ENCODE measurements around the gene HPCAL1.
A peak's percentile ranks its signal among the peaks of the same experiment; 100 is the strongest.
"Not testable (repeated sequence)": the region's sequence is repeated elsewhere in the genome, so short reads cannot be mapped to it uniquely, and the experiment has no call there.

The HPCAL1 gene
- total RNA-seq = 45.7 to 94.4 (median 60.4) reads per million in 3 experiments

DNA sequence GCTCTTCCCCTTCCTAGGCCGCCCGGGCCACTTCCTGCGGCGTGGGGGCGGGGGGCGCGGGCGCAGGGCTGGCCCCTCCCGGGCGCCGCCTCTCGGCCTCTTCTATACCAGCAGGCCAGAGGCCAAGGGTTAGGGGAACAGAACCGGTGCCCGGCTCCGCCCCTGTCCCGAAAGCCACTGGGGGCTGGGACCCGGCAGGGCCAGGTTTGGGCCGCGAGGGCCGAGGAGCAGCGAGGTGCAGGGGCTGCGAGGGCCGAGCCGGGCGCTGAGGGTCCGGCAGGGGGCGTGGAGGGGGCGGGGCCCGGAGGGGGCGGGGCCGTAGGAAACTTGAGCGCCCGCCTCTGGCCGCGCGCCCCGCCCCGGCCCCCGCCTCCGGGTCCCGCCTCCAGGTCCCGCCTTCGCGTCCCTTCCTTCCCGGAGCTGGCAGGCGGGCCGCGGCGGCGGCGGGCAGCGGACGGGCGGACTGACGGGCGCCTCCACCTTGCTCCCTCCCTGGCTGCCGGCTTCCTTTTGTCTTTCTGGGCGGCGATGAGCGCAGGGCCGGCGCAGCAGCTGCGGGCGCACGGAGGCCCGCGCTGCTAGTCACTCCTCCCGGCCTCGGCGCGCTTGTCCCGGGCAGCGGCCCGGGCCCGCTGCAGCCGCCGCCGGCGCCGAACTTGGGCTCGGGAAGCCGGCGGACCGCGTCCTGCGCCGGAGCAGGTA is at the start of gene HPCAL1:
HPCAL1 (plus strand) TSS at position 426 of the 702 bp plus-strand sequence. CDS start 116,854 bp downstream, outside the sequence.
- peak; percentile 80 for DNase-seq

DNA sequence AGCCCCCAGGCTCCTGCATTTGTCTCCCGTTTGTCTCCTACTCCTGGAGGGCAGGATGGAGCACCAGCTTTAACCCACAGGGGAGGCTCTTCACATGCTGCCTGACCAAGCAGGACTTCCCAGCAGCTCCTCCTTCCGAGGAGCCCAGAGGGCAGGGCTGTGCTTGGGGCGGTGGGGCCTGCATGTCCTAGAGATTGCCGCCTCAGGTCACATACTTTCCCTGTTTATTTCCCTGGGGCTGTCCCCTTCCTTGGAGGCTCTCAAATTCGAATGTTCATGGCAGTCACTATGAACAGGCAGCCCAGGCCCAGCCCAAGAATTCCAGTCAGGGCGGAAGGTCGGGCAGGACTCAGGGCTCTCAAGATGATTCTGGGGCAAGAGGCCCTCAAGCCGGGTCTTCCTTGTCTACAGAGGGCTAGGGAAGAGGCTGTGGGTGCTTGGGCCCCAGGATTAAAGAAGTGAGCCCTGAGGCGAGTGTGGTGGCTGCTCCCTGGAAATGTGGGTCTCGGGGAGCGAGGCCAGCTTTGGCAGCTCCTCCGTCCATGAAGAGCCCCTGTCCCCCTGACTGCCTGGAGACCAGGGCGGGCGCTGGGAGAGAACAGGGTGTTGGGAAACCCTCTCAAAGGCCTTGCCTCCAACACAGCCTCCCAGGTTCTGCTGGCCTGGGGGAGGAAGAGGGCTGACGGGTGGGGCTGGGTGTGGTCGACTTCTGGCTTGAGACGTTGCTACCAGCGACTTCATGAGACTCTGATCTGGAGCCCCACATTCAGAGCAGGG is 48.9 kb upstream of the HPCAL1 start:
- DNase-seq = no peak

DNA sequence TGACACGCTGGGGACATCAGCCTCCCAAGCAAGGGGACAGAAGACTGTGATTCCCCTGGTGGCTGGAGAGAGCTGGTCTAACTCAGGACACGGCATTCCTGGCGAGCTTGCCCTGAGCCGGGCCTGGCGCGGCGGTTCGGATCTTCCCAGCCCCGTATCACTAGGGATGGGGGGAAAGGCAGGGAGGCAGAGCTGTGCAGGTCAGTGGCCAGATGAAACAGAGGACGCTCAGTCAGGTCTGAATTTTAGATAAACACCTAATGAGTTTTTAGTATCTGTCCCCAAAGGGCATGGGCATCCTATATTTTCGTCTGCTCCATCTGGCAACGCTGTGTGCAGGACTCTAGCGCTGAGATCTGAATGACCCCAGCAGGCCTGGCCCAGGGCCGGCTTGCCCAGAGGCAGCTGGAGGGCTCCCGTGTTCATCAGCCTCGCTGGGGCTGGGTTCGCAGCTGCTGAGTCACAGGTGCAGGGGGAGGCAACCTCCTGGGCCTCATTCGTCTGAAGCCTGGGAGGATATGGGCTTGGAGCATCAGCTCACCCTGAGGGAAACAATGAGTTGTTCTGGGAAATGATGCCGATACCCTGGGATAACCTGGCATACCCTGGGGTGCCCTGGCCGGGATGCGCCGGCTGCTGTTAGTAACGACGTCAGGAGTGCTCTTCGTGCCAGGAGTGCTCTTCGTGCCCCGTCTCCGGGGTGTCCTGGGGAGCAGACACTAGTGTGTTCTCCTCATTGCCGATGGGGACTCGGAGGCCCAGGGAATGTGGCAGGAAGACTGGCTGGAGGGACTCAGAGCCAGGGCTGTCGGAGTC is 48.1 kb upstream of the HPCAL1 start:
- DNase-seq = no peak

DNA sequence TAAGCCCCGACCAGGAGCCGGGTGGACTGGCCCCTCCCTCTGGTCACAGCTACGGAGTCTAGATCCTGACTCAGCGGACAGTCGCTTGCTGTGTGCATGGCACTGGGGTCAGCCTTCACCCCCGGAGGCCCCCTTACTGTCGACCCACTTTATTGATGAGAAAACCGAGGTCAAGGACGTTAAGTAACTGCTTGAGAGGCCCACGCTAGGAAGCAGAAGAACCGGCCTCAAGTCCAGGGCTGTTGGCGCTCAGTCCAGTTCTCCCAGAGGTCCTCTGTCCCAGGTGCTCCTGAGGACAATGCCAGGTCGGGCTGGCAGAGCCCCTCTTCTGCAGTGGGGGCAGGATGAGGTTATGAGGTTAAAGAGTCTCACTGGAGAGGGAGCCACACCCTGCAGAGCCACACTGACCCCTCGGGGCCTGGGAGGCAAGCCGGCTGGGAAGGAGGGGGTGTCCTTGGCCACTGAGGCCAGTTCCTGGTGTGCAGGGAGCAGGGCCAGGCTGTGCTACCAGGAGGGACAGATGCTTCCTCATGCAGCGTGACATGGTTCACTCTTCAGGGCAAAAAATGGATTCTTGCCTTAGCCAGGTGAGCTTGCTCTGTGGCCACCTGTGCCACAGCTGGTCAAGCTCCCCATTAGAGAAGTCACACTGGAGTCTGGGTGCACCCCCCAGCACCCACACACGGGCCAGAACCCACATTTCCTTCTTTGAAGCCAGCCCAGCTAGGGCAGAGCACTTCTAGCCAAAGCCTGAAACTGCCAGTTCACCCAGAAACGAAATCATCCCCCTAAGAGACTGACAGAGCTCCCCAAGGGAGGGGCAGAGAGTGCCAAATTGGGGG is 47.3 kb upstream of the HPCAL1 start:
- no peak for DNase-seq

DNA sequence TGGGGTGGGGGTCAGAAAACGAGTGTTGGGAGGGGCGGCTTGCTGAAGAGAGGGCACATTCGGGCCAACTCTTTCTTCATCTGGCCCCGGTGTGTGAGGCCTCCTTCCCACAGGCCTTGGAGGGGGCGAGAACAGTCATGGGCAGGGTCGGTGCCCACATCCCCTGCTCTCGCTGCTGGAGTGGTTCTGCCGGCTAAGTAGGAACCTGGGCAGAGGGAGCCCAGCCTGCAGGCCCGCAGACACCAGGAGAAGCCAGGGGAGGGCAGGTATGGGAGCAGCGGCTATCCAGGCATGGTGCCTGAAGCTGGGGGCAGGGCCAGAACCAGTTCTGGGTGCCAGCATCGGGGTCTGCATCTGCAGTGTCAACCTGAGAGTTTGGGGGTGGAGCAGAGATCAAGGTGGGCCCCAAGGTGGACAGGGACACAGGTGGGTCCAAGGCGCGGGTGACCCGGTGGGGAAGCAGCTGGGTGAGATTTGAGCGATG is 46.6 kb upstream of the HPCAL1 start:
- no peak for DNase-seq

DNA sequence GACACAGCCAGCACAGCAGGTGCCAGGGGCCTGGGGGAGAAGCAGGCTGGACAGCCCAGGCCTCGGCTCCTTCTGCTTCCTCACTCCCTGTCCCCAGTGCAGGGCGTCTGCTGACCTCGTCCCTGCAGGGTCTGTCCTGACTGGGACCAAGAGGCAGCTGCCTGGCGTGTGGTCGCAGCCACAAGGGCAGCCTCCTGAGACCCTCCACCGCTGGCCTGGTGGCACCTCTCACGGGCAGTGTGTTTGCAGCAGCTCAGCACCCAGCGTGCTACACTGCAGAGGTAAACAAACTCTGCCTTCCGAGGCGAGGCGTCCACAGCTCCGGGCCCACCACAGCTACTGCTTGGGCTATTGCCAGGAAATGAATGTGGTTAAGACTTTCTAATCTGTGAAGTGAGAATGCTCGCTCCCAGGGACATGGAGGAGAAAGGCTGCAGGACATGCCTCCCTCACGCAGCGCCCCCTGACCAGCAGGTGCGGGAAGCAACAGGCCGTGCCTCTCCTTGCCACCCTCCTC is 46.1 kb upstream of the HPCAL1 start:
- DNase-seq = no peak

DNA sequence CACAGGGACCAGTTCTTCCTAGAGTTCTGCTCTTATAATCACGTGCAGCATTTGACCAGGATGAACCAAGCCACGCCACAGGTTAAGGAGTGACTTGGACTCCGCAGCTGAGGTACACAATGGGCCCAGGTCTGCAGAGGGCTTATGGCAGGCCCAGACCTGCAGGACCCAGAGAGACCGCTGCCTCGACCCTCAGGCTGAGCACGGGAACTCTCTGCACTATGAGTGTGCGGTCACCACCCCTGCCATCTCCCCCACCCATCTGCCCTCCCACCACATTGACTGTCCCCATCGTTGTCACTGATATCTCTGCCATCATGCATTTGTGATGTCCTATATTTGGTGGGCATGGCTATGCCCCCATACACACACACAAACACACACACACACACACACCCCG is 45.7 kb upstream of the HPCAL1 start:
- DNase-seq = no peak

DNA sequence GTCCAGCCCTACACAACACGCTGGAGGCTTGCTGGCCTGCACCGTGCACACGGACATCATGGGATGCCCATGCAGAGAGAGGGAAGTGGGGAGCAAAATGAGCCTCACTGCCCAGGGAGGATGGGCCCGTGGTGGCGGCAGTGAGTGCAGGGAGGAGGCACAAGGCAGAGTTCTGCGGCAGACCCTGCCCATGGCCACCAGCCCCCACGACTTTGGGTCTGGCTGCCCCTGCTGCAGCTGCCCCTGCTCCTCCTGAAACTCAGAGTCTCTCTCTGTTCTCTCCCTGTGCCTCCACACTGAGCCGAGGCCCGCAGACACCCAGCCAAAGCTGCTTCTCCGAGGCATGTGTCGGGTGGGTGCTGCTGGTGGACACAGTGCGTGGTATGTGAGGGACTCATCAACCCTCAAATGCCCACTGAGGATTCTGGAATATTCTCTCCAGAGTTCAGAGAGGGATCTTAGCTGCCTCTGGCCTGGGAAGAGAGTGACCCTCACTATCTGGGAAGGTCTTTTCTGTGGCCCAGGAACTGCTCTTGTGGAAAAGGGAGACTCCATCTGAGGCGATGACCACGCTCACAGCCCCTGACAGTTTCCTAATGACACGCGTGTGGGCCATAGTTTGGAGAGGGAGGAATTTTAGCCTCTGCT is 45.1 kb upstream of the HPCAL1 start:
- DNase-seq = no peak

DNA sequence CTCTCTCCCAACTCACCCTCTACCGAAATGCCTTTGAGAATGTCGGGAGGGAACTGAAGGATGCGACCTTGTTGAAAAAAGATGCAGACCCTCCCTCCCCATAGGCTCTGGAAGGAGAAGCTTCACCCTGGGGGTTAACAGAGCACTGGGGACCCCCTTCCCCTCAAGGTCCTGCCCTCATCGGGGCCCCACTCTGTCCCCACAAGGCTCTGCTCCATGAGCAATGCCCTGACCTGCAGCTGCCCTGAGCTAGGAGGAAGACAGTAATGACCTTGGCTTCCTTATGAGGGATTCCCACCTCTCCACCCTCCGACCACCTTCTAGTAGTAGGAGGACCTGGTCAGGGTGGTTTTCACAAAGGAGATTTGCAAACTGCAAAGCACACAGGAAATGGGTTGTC is 44.4 kb upstream of the HPCAL1 start:
- no peak for DNase-seq

DNA sequence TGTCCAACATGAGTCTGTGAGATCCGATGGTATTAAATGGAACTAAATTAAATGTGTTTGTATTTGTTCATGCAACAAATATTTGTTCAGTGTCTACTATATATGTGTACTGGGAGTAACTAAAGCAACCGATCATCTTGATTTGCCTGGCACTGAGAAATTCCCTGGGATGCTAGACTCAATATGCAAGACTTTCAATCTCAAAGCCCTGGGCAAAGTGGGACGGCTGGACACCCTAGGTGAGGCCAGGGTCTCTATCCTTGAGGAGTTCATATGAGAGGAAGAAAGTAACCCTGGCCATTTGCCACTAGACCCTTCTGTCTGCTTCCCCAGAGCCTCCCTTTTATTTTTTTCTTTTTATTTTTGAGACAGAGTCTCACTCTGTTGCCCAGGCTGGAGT is 44.0 kb upstream of the HPCAL1 start:
- DNase-seq = no peak

DNA sequence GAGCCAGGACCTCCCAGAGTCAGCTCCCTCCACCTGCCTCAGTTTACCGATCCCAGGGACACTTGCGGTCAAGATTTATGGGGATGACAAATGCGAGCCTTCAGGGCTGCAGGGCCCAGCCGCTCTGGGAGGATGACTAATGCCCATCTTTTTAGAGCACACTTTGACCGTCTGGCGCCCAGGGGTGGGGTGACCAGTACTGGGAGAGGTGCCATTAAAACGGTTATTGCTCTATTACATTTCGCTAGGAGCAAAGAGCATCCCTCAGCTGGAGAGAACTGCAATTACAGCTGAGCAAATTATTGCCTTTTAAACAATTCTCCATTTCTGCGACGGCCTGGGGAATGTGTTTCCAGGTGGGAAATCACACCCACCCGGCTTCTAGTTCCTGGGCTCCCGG is 42.6 kb upstream of the HPCAL1 start:
- no peak for DNase-seq

DNA sequence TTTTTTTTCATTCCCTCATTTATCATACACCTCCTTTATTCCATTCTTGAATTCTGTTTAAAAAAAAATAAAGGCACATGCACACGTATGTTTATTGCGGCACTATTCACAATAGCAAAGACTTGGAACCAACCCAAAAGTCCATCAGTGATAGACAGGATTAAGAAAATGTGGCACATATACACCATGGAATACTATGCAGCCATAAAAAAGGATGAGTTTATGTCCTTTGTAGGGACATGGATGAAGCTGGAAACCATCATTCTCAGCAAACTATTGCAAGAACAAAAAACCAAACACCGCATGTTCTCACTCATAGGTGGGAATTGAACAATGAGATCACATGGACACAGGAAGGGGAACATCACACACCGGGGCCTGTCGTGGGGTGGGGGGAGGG is 39.2 kb upstream of the HPCAL1 start:
- DNase-seq = not testable (repeated sequence)

DNA sequence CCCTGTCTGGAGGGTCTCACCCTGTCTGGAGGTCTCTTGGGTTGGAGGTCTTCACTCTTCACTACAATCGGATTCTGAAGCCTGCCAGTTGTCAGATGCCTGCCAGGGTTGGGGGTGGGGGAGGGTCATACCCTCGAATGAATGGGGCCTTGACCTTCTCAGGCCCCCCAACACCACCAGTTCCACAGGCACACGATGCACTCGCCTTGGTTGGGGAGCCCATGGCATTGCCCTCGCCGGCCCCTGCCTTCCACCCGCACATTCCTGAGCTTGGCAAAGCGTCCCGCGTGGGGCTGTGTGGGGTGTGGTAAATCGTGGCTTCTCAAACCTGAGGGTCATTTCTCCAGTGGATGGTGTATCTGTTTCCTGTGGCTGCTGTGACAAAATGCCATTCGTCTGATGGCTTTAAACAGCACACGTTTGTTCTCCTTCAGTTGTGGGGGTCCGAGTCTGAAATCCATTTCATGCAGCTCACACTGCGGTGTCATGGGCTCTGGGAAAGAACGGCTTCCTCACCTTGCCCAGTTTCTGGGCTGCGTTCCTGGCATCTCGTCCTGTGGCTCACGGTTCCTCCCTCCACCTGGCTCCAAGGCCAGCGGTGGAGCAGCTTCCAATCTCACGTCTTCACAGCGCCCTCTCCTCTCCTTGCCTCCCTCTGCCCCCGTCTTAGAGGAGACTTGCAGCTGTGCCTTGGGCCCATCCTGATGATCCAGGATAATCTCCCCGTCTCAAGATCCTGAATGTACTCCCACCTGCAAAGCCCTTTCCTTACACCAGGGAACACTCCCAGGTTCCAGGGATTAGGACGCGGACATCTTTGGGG is 38.0 kb upstream of the HPCAL1 start:
- DNase-seq = no peak

DNA sequence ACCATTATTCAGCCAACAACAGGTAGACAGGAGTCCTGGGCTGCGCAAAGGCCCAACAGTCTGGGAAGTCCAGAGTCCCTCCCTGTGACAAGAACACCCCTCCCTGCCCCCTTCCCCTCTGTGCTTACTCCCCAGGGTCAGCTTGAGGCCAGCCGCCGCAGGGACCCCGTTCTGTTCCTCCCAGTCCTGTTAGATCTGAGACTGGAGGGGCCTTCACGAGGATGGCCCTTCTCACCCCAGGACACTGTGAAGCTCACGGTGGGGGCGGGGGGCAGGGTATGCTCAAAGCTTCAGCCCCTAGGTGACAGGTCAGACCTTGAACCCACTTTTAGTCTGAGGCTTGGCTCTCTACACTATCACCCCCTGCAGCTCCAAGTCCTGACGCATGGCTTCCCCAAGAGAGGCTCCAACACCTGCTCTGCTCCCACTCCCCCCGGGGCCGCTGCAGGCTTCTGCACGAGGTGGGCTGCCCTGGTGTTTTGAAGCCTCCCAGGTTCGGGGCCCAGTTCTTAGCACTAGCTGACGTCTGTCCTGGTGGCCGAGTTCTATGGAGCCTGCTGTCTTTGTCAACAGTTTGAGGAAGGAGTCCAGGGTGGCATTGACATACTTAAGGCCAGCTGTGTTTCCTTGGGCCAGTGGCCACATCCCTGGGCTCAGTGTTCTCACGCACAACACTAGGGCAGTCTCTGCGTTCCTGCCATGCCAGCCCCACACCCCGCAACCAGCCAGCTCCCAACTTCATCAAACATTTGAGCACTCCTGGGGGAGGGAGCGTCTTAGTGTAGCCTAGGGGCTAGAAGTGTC is 37.2 kb upstream of the HPCAL1 start:
- no peak for DNase-seq

DNA sequence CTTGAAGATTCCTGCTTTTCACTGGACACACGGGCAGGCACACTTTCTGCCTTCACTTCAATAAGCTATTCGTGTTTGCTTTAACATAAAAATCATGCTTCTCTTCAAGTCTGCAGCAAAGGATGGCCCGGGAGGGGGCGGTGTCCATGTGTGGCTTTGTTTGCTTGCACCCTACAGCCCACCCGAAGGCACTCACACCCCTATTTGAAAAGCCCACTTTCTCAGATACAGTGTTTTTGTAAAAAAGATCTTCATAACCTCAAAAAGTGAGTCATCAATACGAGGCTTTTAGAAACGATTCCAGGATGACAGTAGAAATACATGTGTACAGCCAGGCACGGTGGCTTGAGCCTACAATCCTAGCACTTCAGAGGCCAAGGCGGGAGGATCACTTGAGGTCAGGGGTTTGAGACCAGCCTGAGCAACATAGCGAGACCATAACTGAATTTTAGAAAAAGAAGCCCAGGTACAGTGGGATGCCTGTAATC is 36.5 kb upstream of the HPCAL1 start:
- DNase-seq = no peak

DNA sequence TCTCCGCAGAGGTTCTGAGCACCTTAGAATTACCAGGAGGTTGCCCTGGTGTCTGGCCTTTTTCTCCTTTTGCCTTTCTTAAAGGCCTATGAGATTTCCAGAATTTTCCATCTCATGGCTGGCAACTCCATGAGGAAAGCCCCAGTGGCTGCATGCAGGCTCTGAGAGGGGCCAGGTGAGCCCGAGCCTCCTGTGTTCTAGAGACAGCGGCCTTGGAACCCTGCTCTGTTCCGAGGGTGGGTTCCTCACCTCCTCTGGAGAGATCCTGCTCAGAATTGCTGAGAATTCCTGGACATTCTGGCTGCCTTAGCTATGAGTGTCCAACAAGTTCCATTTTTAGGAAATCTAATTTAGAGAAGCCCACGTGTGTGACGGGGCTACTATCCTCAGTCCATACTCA is 35.7 kb upstream of the HPCAL1 start:
- no peak for DNase-seq

DNA sequence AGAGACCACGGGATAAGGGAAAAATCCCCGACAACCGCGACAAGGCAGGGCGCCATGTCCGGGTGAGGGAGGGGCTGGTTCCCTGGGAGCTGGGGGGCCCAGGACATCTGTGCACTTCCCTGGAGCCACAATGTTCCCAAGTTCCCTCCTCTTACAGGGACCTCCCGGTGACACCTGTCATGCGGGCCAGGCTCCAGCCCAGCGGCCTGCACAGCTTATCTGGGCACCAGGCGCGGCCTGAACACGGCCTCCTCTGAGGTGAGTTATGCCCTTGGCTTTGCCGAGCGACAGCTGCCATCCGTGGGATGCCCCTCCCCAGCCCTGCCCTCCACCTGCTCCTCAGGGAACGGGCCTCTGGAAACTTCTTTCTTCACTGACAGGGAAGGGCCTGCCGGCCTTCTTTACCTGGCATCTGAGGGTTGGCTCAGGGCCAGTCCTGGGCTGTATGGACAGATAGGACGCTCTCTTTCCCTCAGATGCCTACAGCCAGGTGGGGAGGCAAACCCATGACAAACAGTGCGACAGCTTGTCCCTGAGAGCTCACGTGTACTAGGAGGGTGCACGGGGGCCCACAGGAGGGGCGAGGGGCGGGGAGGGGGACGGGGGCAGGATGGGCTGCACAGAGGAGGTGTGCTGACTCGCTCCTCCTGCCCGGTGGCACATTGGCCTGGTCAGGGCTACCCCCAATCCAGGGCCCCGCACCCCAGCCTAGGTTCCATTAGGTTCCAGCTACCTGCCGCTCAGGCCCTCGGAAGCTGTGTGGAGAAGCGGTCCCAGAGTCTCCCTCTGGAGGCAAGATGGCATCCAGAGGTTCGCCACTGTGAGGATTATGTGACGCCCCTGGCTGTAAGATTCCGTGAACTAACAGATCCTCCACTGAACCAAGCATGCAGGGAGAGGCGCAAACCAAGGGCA is 34.9 kb upstream of the HPCAL1 start:
- no peak for DNase-seq

DNA sequence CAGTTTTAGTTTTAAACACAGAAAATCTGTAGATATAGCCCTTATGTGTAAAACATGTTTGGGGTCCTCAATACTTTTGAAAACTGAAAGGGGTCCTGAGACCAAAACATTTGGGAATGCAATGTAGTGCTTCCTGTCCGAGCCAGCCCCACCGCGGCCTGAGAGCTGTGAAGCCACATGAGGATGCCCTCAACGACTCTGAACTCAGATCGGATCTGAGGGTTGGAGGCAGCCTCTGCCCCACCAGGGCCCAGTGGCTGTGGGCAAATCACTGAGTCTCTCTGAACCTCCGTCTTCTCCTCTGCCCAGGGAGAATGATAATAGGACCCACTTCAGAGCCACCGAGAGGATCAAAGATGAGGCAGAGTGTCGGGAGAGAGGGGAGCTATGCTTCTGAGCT is 33.4 kb upstream of the HPCAL1 start:
- no peak for DNase-seq

Measured in central memory CD4-positive, alpha-beta T cell (primary cell).